IPS-18c (cell line): ENCODE data around the gene DHRS3.

ENCODE experiments used
- H3K4me3 ChIP-seq: 2 replicates; pipeline ENCODE4 v1.7.0; 2013; ENCODE audit warnings: low read depth, mild to moderate bottlenecking, low read length, moderate library complexity; ENCODE audit not compliant: insufficient read depth
- H3K9me3 ChIP-seq: one replicate; pipeline ENCODE4 v1.6.1; 2013; ENCODE audit warnings: mild to moderate bottlenecking, low read length, moderate library complexity; ENCODE audit not compliant: control insufficient read depth, insufficient read depth

Gene DHRS3

DNA sequence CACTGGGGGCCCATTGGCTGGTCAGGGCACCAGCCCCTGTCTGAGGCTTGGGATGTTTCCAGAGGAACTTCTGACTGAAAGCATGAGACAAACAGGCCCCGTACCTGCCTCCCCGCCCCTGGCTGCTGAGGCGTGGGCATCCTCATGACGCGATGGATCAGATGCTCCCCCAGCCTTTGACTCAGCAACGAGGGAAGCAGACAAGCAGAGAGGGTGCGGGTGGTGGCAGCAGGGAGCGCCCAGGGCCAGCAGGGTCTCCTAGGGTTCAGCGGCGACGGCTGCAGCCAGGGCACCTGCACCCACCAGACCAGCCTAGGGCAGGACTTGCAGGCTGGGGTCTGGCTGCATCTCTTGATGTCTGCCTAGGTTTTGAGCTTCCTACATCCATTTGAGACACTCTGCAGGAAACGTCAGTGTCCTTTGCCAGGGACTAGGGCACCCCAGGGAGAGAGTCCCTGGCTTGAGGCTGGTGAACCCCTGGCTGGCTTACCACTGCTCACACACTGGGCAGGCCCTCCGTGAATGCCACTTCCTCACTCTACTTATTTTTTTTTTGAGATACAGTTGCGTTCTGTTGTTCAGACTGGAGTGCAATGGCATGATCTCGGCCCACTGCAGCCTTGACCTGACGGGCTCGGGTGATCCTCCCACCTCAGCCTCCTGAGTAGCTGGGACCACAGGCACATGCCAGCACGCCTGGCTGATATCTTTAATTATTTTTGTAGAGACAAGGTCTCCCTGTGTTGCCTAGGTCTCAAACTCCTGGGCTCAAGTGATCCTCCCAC is 63.3 kb downstream of the DHRS3 start:
- H3K4me3 ChIP-seq, result no peak overlapping the region
- H3K9me3 ChIP-seq, result no peaks in the 10 kb centered on the region

DNA sequence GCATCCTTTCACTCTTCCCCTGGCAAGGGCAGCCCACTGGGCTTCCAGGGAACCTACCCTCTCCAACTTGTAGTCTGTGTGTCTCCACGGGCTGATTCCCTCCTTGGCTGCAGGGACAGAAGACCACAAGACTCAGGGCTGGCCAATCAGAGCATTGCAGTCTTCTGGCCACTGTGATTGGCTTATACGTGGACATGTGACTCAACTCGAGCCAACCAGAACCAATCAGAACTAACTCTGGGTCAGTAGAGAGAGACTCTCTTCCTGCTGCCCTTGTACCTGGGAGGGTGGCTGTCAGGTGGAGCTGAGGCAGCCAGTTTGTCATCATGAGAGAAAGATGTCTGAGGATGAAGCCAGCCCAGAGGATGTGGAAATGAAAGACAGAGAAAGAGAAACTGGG is 64.0 kb downstream of the DHRS3 start:
- H3K9me3 ChIP-seq, result no peaks in the 10 kb centered on the region
- no peak overlapping the region for H3K4me3 ChIP-seq

DNA sequence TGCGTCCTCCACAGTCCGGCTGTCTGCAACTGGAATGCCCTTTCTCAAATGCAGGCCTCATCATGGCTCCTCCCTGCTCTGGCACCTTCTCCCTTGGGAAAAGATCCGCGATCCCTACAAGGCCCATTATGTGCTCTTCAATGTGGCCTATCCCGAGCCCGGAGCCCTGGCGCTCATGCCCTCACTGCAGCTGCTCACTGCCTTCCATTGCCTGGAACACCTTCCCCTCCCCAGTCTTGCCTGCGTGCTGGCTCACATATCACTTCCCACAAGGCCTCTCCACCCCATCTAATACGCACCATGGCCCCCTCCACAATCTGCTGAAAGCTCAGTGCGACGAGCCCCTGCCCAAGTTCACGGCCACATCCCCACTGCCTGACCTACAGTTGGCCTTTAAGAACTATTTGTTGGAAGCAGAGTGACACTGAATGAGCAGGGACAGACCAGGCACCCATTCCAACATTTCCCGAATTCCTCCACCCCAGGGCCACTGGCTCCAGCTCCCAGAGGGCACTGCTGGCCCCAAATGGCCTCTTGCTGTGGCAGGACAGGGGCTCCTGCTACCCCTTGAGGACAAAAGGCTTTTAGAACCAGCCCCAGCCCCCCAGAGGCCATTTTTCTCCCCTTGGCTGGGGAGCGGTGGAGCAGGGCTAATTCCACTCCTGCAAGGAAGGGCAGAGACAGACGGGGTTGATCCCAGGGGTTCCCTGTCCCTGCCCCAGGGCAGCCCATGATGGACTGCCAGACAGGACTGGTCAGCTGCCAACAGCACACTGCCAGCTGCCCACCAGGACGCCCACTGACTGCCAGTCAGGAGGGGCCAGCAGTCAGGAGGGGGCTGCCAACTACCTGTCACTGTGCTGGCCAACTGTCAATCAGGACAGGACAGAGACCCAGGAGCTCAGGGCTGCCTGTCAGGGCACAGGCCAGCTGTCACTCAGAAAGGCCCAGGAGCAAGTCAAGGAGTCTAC is 64.8 kb downstream of the DHRS3 start:
- Histone ChIP-seq H3K4me3 (no peak overlapping the region), H3K9me3 (no peaks in the 10 kb centered on the region)

- no peak overlapping the region for H3K4me3 ChIP-seq
Measured at GRCh38 chr1:12552111-12552888, 65.7 kb downstream of the DHRS3 start.

GRCh38 chr1:12551584-12551983 is 66.4 kb downstream of the DHRS3 start:
- Histone ChIP-seq H3K9me3 (no peaks in the 10 kb centered on the region), H3K4me3 (no peak overlapping the region)

More at GRCh38 chr1:12552111-12552888, 65.7 kb downstream of the DHRS3 start:
- H3K9me3 ChIP-seq, result no peaks in the 10 kb centered on the region

GRCh38 chr1:12549460-12550349 is 68.3 kb downstream of the DHRS3 start:
- Histone ChIP-seq H3K4me3 (no peak overlapping the region), H3K9me3 (no peaks in the 10 kb centered on the region)

DNA sequence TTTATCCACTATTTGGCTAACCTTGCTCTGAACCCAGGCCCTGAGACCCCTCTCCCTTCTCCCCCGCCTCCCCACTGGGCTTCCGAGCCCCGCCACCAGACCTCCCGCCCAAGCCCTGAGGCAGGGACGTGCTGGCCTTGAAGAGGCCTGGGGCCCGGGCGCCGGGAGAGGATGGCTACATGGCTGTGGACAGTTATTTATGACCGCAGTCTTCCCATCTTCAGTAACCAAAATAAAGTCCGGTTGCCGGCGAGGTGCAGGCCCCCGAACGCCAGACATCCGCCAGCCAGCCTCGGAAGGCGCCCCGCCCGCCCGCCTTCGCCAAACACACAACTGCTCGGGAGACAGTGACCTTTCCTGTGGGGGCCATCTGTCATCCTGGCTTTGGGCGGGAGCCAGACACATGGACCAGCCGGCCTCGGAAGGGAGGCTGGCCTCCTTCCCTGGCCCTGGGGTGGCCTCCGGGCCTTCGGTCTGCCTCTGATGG is 69.0 kb downstream of the DHRS3 start:
- H3K9me3 ChIP-seq, result no peaks in the 10 kb centered on the region
- no peak overlapping the region for H3K4me3 ChIP-seq

DNA sequence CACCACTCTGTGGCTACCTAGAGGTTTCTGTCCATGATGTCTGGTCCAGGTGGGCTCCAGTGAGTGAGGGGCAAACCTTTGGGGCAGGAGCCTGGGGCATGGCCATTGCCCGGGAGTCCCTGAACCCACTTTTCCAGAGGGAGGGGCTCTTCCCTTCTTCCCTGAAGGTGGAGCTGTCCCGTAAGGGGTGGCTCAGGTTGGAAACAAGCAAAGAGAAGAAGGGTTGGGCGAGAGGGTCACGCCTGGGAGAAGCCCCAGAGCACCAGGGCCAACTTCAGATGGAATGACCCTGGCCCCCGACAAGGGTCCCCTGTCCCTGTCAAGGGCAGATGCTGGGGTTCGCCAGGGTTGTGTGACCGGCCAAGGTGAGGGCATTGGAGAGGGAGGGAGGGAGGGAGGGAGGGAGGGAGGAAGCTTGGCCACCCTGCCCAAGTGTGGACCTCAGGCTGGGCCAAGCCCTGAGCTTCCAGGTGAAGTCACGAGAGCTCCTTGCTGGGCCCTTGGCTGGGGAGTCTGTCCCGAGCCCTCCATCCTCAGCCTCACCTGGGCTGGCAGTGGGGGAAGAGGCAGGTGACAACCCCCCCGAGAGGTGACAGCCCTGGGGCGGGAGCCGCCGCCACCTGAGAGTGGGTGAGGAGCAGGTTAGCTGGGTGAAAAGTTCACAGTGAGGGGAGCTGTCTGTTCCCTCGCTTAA is 69.6 kb downstream of the DHRS3 start:
- no peak overlapping the region for H3K4me3 ChIP-seq
- H3K9me3 ChIP-seq, result no peaks in the 10 kb centered on the region

- no peak overlapping the region for H3K4me3 ChIP-seq
- no peaks in the 10 kb centered on the region for H3K9me3 ChIP-seq
Measured at GRCh38 chr1:12547586-12548225, 70.3 kb downstream of the DHRS3 start.

- no peak overlapping the region for H3K4me3 ChIP-seq
- H3K9me3 ChIP-seq, result no peaks in the 10 kb centered on the region
Measured at GRCh38 chr1:12546771-12547585, 71.0 kb downstream of the DHRS3 start.

DNA sequence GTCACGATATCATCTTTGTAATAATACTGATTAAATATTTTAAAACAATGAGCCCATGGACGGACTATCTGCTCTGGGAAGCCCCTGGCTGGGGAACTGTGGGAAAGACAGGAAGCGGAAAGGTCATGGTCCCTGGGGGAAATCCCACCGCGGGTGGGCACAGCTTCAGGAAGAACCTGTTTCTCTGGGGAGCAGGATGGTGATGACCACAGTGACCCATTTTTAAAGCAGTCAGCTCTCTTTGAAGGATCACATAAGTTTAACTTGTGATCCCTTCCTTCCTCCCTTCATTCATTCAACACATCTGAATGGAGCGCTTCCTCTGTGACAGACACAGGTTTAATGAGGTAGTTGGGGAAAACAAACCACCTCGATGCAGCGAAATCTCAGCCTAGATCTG is 73.0 kb downstream of the DHRS3 start:
- Histone ChIP-seq H3K4me3 (no peak overlapping the region), H3K9me3 (no peaks in the 10 kb centered on the region)

- Histone ChIP-seq H3K4me3 (no peak overlapping the region), H3K9me3 (no peaks in the 10 kb centered on the region)
Measured at GRCh38 chr1:12544357-12544756, 73.7 kb downstream of the DHRS3 start.

DNA sequence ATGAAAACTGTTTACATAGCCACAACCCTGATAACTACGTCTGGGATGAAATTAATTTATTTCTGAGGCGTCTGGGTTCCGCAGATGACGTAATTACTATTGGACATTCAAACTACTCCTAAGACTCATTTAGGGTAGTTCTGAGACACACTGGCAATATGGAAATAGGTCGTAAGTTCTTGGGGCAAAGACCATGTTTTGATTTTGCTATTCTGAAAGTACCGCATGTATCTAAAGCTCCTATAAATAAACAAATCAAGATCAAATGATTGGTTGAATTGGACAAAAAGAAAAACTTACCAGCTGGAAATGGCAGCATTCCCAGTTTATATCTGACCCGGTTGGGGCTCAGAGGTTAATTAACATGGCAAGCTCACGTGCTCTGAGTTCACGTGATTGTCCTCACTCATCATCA is 74.3 kb downstream of the DHRS3 start:
- Histone ChIP-seq H3K4me3 (no peak overlapping the region), H3K9me3 (no peaks in the 10 kb centered on the region)

GRCh38 chr1:12542616-12543592 is 75.1 kb downstream of the DHRS3 start:
- no peak overlapping the region for H3K4me3 ChIP-seq
- H3K9me3 ChIP-seq, result no peaks in the 10 kb centered on the region
